ENCODE data around the gene PCP4.

DNA sequence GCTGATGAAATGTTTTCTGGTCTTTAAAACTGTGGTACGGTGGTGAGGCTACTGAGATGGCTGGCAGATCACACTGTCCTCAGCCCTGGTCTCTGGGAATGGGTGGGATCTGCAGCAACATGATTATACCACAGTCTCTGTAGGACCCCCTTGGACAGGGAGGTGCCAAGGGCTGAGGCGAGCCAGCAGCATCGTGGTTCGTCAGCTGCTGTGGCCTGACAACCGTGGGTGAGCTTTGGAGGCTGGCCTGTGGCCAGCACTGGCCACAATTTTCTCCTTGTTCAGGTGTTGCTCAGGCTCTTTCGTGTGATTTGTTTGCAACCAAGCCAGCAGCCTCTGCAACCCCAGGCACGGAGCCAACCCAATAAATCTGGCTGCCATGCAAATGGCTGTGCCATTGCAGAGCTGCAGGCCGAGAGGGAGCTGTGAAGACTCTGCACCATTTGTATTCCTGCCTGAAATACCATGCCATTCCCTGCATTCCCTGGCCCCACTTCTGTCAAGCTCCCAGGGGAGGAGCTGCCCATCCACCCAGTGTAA is 70.9 kb downstream of the PCP4 start:
- TF ChIP-seq, protein P1, sequence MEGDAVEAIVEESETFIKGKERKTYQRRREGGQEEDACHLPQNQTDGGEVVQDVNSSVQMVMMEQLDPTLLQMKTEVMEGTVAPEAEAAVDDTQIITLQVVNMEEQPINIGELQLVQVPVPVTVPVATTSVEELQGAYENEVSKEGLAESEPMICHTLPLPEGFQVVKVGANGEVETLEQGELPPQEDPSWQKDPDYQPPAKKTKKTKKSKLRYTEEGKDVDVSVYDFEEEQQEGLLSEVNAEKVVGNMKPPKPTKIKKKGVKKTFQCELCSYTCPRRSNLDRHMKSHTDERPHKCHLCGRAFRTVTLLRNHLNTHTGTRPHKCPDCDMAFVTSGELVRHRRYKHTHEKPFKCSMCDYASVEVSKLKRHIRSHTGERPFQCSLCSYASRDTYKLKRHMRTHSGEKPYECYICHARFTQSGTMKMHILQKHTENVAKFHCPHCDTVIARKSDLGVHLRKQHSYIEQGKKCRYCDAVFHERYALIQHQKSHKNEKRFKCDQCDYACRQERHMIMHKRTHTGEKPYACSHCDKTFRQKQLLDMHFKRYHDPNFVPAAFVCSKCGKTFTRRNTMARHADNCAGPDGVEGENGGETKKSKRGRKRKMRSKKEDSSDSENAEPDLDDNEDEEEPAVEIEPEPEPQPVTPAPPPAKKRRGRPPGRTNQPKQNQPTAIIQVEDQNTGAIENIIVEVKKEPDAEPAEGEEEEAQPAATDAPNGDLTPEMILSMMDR (optimal IDR thresholded peaks at IDR 0.05 in 1 of 3, IDR thresholded peaks at IDR 0.05 in 1 of 3, conservative IDR thresholded peaks at IDR 0.05 in 1 of 3; ENCODE audit: extremely low read depth in 1 of 3, insufficient read depth in 2 of 3, low read length in 3 of 3), result no peak
- TF ChIP-seq EZH2 (IDR thresholded peaks at IDR 0.05; ENCODE audit: low read length), result no peak

Data from keratinocyte (primary cell).